Upper lobe of left lung (tissue), 4 donors: ENCODE data around the gene KCNN1.
"Not testable (repeated sequence)": the region's sequence is repeated elsewhere in the genome, so short reads cannot be mapped to it uniquely, and the experiment has no call there.

Experiments
- CTCF ChIP-seq, 6 experiments: fragments of 450-650 bp in 4 of 6; fragments of 200-600 bp in 2 of 6; sonication (generic) in 2 of 6; IDR thresholded peaks; one replicate each; pipeline ENCODE4 v1.5.1; 2016 to 2019; ENCODE audit warnings: antibody characterized with exemption in 6 of 6
- POLR2A ChIP-seq, 4 donors: fragments of 450-650 bp; IDR thresholded peaks; one replicate each; pipeline ENCODE4 v1.5.1; 2016 to 2017; ENCODE audit warnings: antibody characterized with exemption in 4 of 4, mild to moderate bottlenecking in 2 of 4
- POLR2AphosphoS5 ChIP-seq, 2 donors: sonication (generic); formaldehyde crosslinking; IDR thresholded peaks; one replicate each; pipeline ENCODE4 v1.5.1; 2017; ENCODE audit warnings: antibody characterized with exemption in 2 of 2

DNA sequence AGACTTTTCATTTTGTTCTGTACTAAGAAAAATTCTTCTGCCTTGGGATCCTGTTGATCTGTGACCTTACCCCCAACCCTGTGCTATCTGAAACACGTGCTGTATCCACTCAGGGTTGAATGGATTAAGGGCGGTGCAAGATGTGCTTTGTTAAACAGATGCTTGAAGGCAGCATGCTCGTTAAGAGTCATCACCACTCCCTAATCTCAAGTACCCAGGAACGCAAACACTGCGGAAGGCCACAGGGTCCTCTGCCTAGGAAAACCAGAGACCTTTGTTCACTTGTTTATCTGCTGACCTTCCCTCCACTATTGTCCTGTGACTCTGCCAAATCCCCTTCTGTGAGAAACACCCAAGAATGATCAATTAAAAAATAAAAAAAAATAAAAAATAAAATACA, 47.8 kb upstream of the KCNN1 start:
- TF ChIP-seq CTCF, POLR2A, POLR2AphosphoS5 (IDR thresholded peaks at IDR 0.05): not testable (repeated sequence)
